CD4-positive, CD25-positive, alpha-beta regulatory T cell (primary cell): Measurements from ENCODE around the gene FHIT. TPM values are rescaled to one million over a fixed set of nuclear protein-coding genes. Genes with fewer than 3 reads are reported as not detected.
"Not testable (repeated sequence)": the region's sequence is repeated elsewhere in the genome, so short reads cannot be mapped to it uniquely, and the experiment has no call there.

Source experiments
- ATAC-seq, 2 donors: fragments of 150-1000 bp; cut with Tn5 transposase; one replicate each; pipeline ENCODE4 v1.10.0; 2021; ENCODE audit warnings: low read depth in 2 of 2, moderate number of reproducible peaks in 2 of 2, moderate library complexity in 1 of 2
- DNase-seq, 3 donors: peaks; one replicate each; pipeline versions ENCODE4 v3.0.0 to v3.0.0-alpha.2; 2012 to 2022; ENCODE audit warnings: mixed read lengths in 1 of 3
- H3K27ac ChIP-seq: one replicate; pipeline ENCODE4 v1.7.0; 2013; ENCODE audit warnings: mild to moderate bottlenecking, low read length; ENCODE audit not compliant: insufficient read depth, poor library complexity, severe bottlenecking
- H3K27me3 ChIP-seq: one replicate; pipeline ENCODE4 v1.7.0; 2013; ENCODE audit warnings: low read length; ENCODE audit not compliant: control insufficient read depth, insufficient read depth
- H3K36me3 ChIP-seq: one replicate; pipeline ENCODE4 v1.7.0; 2013; ENCODE audit warnings: mild to moderate bottlenecking, low read length, moderate library complexity; ENCODE audit not compliant: control insufficient read depth, insufficient read depth
- H3K4me1 ChIP-seq: 2 replicates; pipeline ENCODE4 v1.7.0; 2013; ENCODE audit warnings: mild to moderate bottlenecking, low read length; ENCODE audit not compliant: insufficient read depth, control insufficient read depth, poor library complexity, severe bottlenecking
- H3K4me3 ChIP-seq: one replicate; pipeline ENCODE4 v1.7.0; 2013; ENCODE audit warnings: low read depth, mild to moderate bottlenecking, low read length, moderate library complexity
- H3K9me3 ChIP-seq, 2 experiments: 1 replicate in 1 of 2; 2 replicates in 1 of 2; pipeline ENCODE4 v1.7.0; 2013; ENCODE audit warnings: low read length in 2 of 2, mild to moderate bottlenecking in 1 of 2, moderate library complexity in 1 of 2; ENCODE audit not compliant: control insufficient read depth in 2 of 2
- H3K27ac Mint-ChIP-seq, 3 donors: one replicate each; pipeline ENCODE4 v1.8.0; 2020 to 2022; ENCODE audit warnings: mild to moderate bottlenecking in 3 of 3, mixed read lengths in 3 of 3, moderate library complexity in 2 of 3
- H3K27me3 Mint-ChIP-seq: one replicate; pipeline ENCODE4 v1.8.0; 2022; ENCODE audit warnings: mild to moderate bottlenecking, mixed read lengths
- H3K36me3 Mint-ChIP-seq: one replicate; pipeline ENCODE4 v1.8.0; 2020; ENCODE audit warnings: mixed read lengths
- H3K4me1 Mint-ChIP-seq, 4 donors: one replicate each; pipeline ENCODE4 v1.8.0; 2020 to 2022; ENCODE audit warnings: mixed read lengths in 4 of 4, mild to moderate bottlenecking in 1 of 4
- H3K4me3 Mint-ChIP-seq, 4 donors: one replicate each; pipeline ENCODE4 v1.8.0; 2020 to 2022; ENCODE audit warnings: mild to moderate bottlenecking in 4 of 4, mixed read lengths in 4 of 4, moderate library complexity in 3 of 4
- H3K9me3 Mint-ChIP-seq, 7 donors: one replicate each; pipeline ENCODE4 v1.8.0; 2020 to 2022; ENCODE audit warnings: mixed read lengths in 7 of 7, mild to moderate bottlenecking in 3 of 7, moderate library complexity in 2 of 7
- polyA plus RNA-seq, 4 donors: library from polyadenylated mRNA; unstranded; fragments of 300-500 nt; fragmentation: Illumina TruSeq; gene quantifications; one replicate each; pipeline ENCODE4 v1.2.3, GENCODE V29; 2021
- total RNA-seq: library from RNA; stranded (reverse); gene quantifications from one replicate; pipeline ENCODE4 v1.2.3, GENCODE V29; 2022

The FHIT gene
- total and polyA plus RNA-seq, 5 donors from 2014 or later, result 7.8 to 120 (median 14.4) TPM

- Histone ChIP-seq H3K27me3 (no peaks in the 10 kb centered on the region), H3K27ac (no peak overlapping the region), H3K9me3 (no peaks in the 10 kb centered on the region), H3K4me3 (no peak overlapping the region), H3K36me3 (no peaks in the 10 kb centered on the region), H3K4me1 (no peaks in the 10 kb centered on the region)
- Mint-ChIP-seq H3K27me3 (no peaks in the 10 kb centered on the region), H3K9me3 (peaks cover 0 to 4% (median 0%) of the 10 kb centered on the region in 7 donors), H3K36me3 (peaks cover 5% of the 10 kb centered on the region), H3K4me1 (no peaks in the 10 kb centered on the region), H3K27ac (no peak overlapping the region), H3K4me3 (no peak overlapping the region)
- ATAC-seq (no peak), DNase-seq (no peak)
Observed at GRCh38 chr3:61202086-61202485, 49.2 kb downstream of the FHIT start.

- no peak overlapping the region for H3K27ac Mint-ChIP-seq
Observed at GRCh38 chr3:61201071-61201470, 50.2 kb downstream of the FHIT start.

GRCh38 chr3:61200270-61200669 lies 51.0 kb downstream of the FHIT start:
- Histone ChIP-seq H3K4me3 (no peak overlapping the region), H3K36me3 (no peaks in the 10 kb centered on the region), H3K9me3 (no peaks in the 10 kb centered on the region), H3K4me1 (no peaks in the 10 kb centered on the region), H3K27me3 (no peaks in the 10 kb centered on the region), H3K27ac (no peak overlapping the region)
- Mint-ChIP-seq H3K27ac (no peak overlapping the region), H3K9me3 (peaks cover 0 to 1% (median 0%) of the 10 kb centered on the region in 7 donors), H3K27me3 (no peaks in the 10 kb centered on the region), H3K4me3 (no peak overlapping the region), H3K36me3 (peaks cover 5% of the 10 kb centered on the region), H3K4me1 (no peaks in the 10 kb centered on the region)
- no peak for ATAC-seq
- no peak for DNase-seq

More at GRCh38 chr3:61201071-61201470, 50.2 kb downstream of the FHIT start:
- peaks cover 5% of the 10 kb centered on the region for H3K36me3 Mint-ChIP-seq
- H3K27me3 Mint-ChIP-seq, result no peaks in the 10 kb centered on the region
- ATAC-seq, result no peak
- Histone ChIP-seq H3K9me3 (no peaks in the 10 kb centered on the region), H3K4me3 (no peak overlapping the region), H3K27ac (no peak overlapping the region), H3K27me3 (no peaks in the 10 kb centered on the region), H3K36me3 (no peaks in the 10 kb centered on the region), H3K4me1 (no peaks in the 10 kb centered on the region)
- no peaks in the 10 kb centered on the region for H3K4me1 Mint-ChIP-seq
- no peak for DNase-seq
- no peak overlapping the region for H3K4me3 Mint-ChIP-seq
- peaks cover 0 to 2% (median 0%) of the 10 kb centered on the region in 7 donors for H3K9me3 Mint-ChIP-seq

GRCh38 chr3:61199843-61200242 lies 51.4 kb downstream of the FHIT start:
- H3K27ac Mint-ChIP-seq, result no peak overlapping the region
- H3K27me3 Mint-ChIP-seq, result no peaks in the 10 kb centered on the region
- H3K36me3 ChIP-seq, result no peaks in the 10 kb centered on the region
- ATAC-seq (no peak), DNase-seq (no peak)
- peaks cover 5% of the 10 kb centered on the region for H3K36me3 Mint-ChIP-seq
- no peaks in the 10 kb centered on the region for H3K4me1 Mint-ChIP-seq
- H3K9me3 Mint-ChIP-seq, result peaks cover 0 to 1% (median 0%) of the 10 kb centered on the region in 7 donors
- no peaks in the 10 kb centered on the region for H3K4me1 ChIP-seq
- H3K4me3 ChIP-seq, result no peak overlapping the region
- no peak overlapping the region for H3K27ac ChIP-seq
- H3K27me3 ChIP-seq, result no peaks in the 10 kb centered on the region
- H3K4me3 Mint-ChIP-seq, result no peak overlapping the region
- H3K9me3 ChIP-seq, result no peaks in the 10 kb centered on the region

GRCh38 chr3:61194892-61195538 lies 56.2 kb downstream of the FHIT start:
- H3K4me3 ChIP-seq, result no peak overlapping the region
- Mint-ChIP-seq H3K27me3 (no peaks in the 10 kb centered on the region), H3K27ac (no peak overlapping the region), H3K36me3 (peaks cover 5% of the 10 kb centered on the region), H3K4me3 (no peak overlapping the region), H3K9me3 (peaks cover 0 to 6% (median 0%) of the 10 kb centered on the region in 7 donors), H3K4me1 (no peaks in the 10 kb centered on the region)
- no peaks in the 10 kb centered on the region for H3K27me3 ChIP-seq
- H3K36me3 ChIP-seq, result no peaks in the 10 kb centered on the region
- no peak for ATAC-seq
- no peak for DNase-seq
- H3K9me3 ChIP-seq, result no peaks in the 10 kb centered on the region
- no peaks in the 10 kb centered on the region for H3K4me1 ChIP-seq
- H3K27ac ChIP-seq, result no peak overlapping the region

GRCh38 chr3:61192222-61192621 lies 59.0 kb downstream of the FHIT start:
- ATAC-seq (no peak), DNase-seq (no peak)
- Histone ChIP-seq H3K4me3 (no peak overlapping the region), H3K27me3 (no peaks in the 10 kb centered on the region), H3K36me3 (no peaks in the 10 kb centered on the region), H3K27ac (no peak overlapping the region), H3K9me3 (no peaks in the 10 kb centered on the region), H3K4me1 (no peaks in the 10 kb centered on the region)
- Mint-ChIP-seq H3K27me3 (no peaks in the 10 kb centered on the region), H3K27ac (no peak overlapping the region), H3K9me3 (peaks cover 0 to 10% (median 3%) of the 10 kb centered on the region in 7 donors), H3K4me3 (no peak overlapping the region), H3K4me1 (peaks cover 0 to 7% (median 0%) of the 10 kb centered on the region in 4 donors), H3K36me3 (no peaks in the 10 kb centered on the region)

- not testable (repeated sequence) for H3K4me3 Mint-ChIP-seq, H3K27ac ChIP-seq, H3K27me3 ChIP-seq, H3K36me3 Mint-ChIP-seq, H3K4me1 ChIP-seq, ATAC-seq, H3K4me1 Mint-ChIP-seq, H3K36me3 ChIP-seq, H3K27ac Mint-ChIP-seq, H3K9me3 ChIP-seq, H3K27me3 Mint-ChIP-seq, DNase-seq, H3K4me3 ChIP-seq
- peaks cover 0 to 10% (median 3%) of the 10 kb centered on the region in 7 donors for H3K9me3 Mint-ChIP-seq
Observed at GRCh38 chr3:61190205-61190604, 61.0 kb downstream of the FHIT start.

GRCh38 chr3:61186030-61186429 lies 65.2 kb downstream of the FHIT start:
- no peak overlapping the region for H3K4me3 ChIP-seq
- Mint-ChIP-seq H3K4me3 (no peak overlapping the region), H3K9me3 (peaks cover 0 to 10% (median 1%) of the 10 kb centered on the region in 7 donors), H3K27ac (no peak overlapping the region), H3K27me3 (no peaks in the 10 kb centered on the region), H3K36me3 (no peaks in the 10 kb centered on the region), H3K4me1 (peaks cover 0 to 7% (median 0%) of the 10 kb centered on the region in 4 donors)
- H3K4me1 ChIP-seq, result no peaks in the 10 kb centered on the region
- ATAC-seq (no peak), DNase-seq (no peak)
- no peaks in the 10 kb centered on the region for H3K27me3 ChIP-seq
- no peak overlapping the region for H3K27ac ChIP-seq
- H3K36me3 ChIP-seq, result no peaks in the 10 kb centered on the region
- H3K9me3 ChIP-seq, result no peaks in the 10 kb centered on the region
